ENCODE results near the gene RPS6KC1.
A peak's percentile ranks its signal among the peaks of the same experiment; 100 is the strongest.

Gene RPS6KC1

GRCh38 chr1:213244664-213245091, 193.6 kb downstream of the RPS6KC1 start:
- peak; percentile 5 to 25 for DNase-seq

DNA sequence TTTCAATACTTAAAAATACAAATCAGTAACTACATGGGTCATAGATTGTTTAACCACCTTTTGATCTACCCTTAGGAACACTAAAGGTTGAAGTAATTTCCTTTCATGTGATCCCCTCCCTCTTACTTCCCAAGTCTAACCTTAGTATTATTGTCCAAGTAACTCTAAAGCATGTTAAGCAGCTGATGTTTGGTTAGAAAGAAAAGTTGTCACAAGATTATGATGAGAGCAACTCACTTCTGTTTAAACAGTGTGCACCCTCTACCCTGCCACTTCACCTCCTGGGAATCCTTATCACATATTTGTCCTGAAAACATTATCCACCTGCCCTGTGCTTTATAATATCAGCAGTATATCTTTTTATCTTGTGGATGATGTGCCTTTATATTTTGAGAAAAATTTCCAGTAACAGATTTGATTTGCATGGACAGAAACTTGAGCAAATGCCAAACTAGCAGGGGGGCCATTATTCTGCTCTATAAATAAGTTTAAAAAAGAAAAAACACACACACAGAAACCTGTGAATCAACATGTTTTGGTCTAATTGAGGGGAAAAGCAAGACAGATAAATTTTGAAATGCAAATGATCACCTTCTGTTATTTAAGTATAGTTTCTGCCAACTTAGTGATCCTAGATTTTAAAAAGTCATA, 194.3 kb downstream of the RPS6KC1 start:
- DNase-seq, result no peak

GRCh38 chr1:213247038-213247437, 196.0 kb downstream of the RPS6KC1 start:
- no peak for DNase-seq

DNA sequence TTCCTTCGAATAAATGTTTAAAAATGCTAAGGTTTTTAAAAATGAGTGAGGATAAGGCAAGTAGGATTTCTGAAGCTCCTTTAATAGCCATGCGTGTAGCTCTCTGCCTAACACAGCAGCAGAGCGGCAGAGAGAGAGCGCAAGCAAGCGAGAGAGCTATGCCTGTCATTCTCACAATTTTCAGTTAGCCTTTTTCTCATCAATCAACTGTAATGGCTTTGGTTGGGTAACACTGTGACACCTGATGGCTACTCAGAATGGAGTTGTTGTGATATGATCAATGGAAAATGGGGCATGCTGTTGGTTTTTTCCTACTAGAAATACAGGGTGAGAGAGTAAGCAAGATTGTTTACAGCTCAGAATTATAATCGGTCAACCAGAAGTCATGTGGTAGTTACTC, 198.4 kb downstream of the RPS6KC1 start:
- no peak for DNase-seq

DNA sequence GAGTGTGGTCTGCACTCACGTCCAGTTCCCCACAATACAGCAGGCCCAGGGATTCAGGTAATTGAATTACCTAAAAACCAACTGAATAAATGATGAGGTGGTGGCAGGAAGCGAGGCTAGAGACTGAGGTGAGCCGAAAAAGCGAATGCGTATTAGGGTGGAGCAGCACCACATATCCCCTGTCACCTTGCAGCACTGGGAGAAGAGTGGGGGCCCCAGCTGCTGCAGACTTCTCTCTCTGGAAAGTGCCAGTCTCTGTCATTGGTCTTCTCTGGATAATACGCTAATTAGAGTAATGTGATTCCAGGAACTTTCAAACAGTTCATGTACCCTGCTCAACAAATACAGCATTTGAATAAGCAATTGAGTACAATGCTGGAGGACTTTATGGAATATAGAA, 199.0 kb downstream of the RPS6KC1 start:
- no peak for DNase-seq

DNA sequence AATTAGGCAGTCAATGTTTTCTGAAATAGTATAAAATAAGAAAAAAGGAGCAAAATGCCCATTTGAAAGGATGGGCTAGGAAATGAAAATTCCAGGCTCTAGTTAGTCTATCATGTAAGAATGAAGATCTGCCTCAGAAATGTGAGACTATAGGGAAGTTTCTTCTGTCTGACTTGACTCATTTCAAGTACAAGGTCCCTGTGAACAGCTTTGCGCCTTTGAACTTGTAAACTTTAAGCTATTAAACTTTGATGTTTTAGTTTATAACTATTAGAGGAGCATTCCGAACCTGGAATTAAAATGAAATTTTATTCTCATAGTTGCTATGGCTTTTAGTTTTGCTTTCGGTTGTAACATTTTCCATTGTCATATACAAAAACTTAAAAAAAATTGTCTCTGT, 199.4 kb downstream of the RPS6KC1 start:
- DNase-seq, result no peak

GRCh38 chr1:213251972-213252371, 200.9 kb downstream of the RPS6KC1 start:
- DNase-seq, result no peak

DNA sequence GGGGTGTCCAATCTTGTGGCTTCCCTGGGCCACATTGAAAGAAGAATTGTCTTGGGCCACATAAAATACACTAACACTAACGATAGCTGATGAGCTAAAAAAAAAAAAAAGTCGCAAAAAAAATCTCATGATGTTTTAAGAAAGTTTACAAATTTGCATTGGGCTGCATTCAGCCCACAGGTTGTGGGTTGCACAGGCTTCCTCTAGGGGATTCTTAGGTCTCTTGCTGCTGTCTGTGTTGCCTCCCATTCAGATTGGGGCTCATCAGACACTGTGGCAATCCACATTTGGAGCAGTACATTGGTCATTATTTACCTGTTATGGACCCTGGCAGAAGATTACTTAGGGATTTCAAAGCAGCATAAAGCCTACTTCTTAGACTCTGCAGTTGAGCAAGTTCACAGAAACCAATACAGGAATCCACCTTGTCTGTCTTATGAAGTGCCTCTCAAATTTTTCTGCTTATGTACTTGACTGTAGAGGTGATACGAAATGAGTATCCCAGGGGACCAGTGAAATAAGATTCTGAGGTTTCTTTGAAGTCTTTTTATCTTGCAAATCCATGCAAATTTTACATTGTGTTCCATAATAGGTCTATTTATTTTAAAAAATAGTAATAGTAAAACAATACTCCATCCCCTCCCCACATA, 205.5 kb downstream of the RPS6KC1 start:
- DNase-seq, result no peak

DNA sequence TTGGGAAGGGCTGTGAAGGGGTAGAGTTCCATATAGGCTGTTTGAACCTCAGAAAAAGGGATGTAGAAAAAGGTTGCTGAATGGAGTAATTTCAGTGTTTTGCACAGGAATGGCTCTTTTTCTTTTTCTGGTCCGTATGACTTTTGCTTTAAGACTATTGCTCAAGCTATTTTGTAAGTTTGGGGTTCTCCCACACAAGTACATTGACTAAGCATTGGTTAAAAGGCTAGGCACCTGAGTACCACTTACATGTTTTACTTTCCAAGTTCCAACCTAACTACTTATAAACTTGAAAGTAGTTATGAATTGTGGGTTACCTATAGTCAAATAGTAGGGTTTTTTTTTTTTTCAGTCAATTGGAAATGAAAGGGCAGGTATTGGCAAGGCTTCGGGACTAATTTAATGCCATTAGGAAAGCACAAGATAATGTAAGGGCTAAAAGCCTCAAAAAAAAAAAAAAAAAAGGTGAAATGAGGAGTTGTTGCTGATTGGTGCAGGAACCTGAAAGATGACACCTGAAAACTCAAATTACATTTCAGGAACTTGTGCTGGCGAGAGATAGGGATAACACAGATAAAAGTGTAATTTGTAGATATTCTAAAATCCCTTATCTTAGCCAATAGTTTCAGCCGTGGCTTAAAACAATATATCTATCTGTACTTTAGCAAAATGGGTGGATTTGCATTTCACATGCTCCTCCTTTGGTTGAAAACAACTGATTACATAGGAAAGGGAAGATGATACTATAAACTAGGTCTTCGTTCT, 209.5 kb downstream of the RPS6KC1 start:
- DNase-seq, result no peak

DNA sequence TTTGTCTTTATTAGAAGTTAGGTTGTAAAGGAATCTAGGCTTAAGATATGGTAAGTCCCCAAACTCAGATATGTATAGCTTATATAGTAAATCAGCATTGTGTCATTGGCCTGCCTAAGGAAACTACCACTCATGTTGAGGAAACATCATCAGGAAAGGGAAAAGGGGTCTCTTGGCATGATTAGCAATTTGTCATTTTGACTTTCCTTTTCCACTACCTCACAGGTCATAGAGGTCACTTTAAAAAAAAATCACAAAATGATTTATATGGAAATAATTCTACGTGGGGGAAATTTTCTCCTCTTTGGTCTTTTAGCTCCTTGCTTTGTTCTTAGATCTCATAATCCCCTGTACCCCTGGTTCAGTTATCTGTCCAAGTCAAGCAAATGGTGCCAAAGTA, 213.5 kb downstream of the RPS6KC1 start:
- no peak for DNase-seq

GRCh38 chr1:213266983-213267772, 216.1 kb downstream of the RPS6KC1 start:
- no peak for DNase-seq

DNA sequence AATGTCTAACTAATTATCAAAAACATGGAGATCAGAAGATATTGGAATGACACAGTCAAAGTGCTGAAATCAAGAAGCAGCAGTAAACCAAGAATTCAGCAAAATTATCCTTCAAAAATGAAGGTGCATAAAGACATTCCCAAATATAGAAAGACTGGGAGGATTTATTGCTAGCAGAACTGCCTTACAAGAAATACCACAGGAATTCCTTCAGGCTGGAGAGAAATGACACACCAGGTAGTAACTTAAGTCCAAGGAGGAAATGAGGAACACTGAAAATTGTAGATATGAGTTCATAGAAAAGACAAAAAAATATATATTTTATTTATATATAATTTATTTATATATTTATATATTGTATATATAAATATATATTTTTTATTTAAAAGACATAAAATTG, 217.2 kb downstream of the RPS6KC1 start:
- no peak for DNase-seq

- DNase-seq, result no peak
Observed at GRCh38 chr1:213269829-213270228, 218.8 kb downstream of the RPS6KC1 start.

DNA sequence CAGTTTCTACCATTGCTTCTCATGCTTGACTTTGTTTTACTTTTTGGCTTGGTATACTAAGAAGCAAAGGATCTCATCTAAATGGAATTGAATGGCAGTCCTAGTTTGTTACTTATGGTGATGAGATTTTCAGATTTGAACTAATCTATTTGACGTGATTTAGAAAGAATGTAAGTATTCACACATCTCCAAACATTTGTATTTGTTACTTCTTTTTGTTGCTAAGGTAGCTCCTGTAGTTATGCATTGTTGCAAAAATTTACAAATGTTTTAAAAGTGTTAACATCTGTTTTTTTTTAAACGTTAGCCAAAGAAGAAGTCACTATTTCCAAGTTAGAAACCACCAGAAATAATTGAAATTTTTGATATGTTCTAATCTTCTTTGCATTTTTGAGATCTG, 222.5 kb downstream of the RPS6KC1 start:
- no peak for DNase-seq

DNA sequence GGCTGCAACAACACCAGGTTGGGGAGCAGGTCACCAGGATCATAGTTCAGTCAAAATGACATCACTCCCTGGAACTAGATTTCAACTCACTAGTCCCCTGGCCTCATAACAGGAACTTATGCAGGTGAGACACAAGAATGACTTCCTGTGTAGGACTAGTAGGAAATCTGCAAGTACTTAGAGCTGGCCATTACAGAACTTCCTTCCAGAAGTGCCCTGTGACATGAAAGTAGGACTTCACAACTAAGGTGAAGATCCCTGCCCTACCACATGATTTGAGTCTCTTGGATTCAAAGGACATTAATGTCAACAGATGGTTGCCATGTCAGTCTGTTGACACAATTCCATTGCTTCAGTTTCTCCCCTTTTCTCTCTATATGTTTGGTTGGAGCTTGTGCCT, 223.1 kb downstream of the RPS6KC1 start:
- DNase-seq, result no peak

DNA sequence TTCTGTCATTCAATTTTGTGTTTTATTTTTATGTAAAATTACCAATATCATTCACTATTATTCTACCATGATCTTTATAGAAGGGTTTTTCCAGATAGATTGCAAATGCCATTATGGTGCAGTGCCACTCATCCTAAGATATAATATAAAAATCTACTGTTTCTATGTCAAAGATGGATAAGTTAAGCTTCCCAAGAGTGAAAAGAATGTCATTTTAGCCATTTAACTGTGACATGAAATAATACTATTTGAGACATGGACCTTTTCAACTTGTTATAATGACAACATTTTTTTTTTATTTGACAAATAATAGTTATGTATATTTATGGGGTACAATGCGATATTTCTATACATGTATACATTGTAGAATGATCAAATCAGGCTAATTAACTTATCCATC, 224.3 kb downstream of the RPS6KC1 start:
- DNase-seq, result no peak

DNA sequence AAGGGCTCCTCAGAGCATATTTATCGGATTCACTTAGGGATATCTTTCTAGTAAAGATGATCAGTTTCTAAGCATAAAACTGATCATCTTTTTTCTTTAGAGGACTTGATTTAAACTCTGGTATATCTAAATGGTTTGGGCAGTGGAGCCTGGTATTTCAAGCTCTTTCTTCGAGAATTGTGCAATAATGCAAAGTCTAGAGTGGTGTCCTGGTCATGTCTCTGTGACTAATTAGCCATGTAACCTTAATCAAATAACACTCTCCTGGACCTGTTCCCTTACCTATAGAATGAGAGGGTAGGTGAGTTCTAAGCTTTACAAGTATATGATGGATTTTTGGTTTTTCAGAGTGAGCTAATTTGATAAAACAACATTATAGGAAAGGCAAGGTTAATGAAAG, 225.2 kb downstream of the RPS6KC1 start:
- no peak for DNase-seq

DNA sequence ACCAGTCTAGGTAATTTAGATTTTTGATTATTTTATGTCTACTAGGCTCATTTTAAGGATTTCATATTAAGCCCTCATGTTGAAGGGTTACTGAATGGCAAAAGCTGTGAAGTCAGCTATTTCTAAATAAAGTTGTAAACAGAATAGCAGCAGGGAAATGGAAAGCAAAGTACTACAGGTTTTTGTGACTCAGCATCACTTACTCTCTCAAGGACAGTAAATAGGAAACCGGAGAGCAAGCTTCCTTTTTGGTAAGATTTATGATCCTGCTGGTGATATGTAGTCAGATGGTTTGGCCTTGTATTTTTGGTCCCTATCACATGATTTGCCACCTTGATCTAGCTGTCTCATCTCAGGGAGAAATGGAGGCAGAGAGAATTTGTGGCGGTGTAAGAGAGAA, 226.0 kb downstream of the RPS6KC1 start:
- no peak for DNase-seq

DNA sequence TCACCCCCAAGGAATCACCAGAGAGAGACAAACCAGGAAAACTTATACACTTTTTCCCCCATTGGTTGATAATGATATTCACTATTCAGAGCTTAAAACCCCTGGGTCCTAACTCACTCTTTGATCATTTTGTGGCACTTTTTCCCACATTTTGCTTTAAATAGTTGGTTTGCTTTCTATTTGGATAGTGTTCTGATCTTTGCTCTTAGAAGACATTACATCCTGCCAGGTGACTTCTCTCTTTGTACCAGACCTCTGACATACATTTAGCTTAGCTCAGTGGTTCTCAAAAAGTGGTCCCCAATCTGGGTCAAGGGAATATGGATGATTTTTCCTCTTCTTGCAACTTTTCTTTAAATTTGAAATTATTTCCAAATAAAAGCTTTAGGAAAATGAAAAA, 228.4 kb downstream of the RPS6KC1 start:
- no peak for DNase-seq

DNA sequence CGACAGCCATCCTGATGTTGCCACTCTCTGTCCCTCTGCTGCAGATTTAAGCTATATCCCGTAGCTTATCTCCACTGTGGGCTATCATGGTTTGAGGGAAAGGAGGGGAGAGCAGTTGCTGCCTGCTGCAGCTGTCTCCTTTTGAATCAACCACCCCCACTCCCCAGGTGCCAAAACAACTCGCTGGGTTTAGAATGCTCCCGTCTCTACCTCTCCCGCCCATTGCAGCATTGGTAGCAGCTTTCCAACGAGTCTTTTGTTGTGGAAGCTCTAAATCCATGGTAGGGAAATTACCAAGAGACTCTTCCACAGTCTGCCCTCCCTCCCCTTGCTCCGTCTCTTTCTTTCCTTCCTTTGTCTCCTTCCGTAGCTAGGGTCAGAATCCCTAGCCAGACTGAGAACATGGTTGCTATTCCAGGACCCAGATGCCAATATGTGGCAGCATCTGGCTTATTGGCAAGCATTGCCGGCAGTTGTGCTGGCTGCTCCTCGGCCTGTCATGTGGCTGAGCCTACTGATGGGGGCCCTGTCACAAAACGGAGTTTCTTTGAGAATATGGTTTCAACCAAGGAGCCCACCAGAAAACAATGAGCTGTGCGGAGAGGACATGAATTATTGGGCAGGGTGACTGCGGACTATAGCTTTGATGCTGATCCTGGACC, 230.7 kb downstream of the RPS6KC1 start:
- DNase-seq, result no peak

GRCh38 chr1:213284626-213285025, 233.6 kb downstream of the RPS6KC1 start:
- no peak for DNase-seq

GRCh38 chr1:213286235-213286634, 235.2 kb downstream of the RPS6KC1 start:
- DNase-seq, result no peak

DNA sequence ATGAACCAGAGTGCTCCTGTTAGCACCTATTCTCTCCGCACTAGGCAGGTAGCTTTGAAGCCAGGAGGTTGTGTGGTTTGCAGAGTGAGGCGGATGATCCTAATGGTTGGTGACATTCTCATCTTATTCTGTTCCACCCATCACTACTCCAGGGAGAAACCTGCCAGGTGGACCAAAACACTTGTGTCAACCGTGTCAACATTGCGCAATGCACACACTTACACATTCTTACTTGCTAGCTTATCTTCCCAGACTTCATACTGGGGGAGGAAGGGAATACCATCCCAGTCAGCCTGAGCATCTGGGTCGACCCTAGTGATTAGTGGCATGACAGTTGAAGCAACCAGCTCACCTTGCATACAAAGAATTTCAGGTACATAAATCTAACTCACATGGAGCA, 236.9 kb downstream of the RPS6KC1 start:
- DNase-seq, result no peak
